Measurements from ENCODE around the gene PALLD. TPM values are rescaled to one million over a fixed set of nuclear protein-coding genes. Genes with fewer than 3 reads are reported as not detected.
A peak's percentile ranks its signal among the peaks of the same experiment; 100 is the strongest.
"Not testable (repeated sequence)": the region's sequence is repeated elsewhere in the genome, so short reads cannot be mapped to it uniquely, and the experiment has no call there.

Gene PALLD
- total RNA-seq, 1 donor from 2014 or later: 221 TPM

DNA sequence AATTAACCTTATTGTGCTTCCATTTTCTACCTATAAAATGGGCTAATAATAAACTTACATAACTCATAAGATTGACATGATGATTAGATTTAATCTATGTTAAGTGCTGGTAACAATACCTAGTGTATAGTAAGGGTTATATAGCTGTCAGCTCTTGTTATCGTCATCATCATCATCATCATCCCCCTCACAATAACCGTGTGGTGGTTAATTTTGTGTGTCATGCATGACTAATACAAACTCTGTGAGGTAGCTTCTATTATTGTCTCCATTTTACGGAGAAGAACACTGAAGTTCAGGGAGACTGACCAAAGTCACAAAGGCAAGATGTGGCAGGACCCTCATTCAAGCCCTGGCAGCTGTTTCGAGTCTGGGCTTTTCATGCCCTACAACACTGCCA is 211.3 kb downstream of the PALLD start:
- no peak for DNase-seq

DNA sequence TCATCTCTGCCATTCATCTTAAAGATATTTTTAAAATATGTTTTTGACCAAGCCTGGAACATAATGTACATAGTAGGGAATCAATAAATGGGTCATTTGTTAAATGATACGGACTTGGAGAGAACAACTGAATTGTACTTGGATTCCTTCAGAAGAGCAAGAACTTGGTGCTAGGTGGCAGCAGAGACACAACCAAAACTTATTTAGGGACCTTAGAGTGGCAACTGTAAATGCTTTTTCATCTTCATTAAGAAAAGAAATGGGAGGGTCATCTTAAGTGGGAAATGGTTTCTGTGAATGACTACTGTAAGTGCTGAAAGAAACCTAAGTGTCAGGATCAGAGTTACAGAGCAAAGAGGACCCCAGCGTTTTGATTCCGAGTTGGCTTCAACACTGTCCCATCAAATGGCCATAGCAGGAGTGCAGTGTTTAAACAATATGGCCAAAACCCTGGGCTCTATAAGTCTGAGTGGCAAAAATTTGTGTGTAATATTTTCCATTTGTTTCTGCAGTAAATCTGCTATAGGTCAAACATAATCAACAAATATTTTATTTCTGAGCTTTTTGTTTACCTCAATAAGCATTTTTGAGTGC is 213.6 kb downstream of the PALLD start:
- peak; percentile 76 for DNase-seq

DNA sequence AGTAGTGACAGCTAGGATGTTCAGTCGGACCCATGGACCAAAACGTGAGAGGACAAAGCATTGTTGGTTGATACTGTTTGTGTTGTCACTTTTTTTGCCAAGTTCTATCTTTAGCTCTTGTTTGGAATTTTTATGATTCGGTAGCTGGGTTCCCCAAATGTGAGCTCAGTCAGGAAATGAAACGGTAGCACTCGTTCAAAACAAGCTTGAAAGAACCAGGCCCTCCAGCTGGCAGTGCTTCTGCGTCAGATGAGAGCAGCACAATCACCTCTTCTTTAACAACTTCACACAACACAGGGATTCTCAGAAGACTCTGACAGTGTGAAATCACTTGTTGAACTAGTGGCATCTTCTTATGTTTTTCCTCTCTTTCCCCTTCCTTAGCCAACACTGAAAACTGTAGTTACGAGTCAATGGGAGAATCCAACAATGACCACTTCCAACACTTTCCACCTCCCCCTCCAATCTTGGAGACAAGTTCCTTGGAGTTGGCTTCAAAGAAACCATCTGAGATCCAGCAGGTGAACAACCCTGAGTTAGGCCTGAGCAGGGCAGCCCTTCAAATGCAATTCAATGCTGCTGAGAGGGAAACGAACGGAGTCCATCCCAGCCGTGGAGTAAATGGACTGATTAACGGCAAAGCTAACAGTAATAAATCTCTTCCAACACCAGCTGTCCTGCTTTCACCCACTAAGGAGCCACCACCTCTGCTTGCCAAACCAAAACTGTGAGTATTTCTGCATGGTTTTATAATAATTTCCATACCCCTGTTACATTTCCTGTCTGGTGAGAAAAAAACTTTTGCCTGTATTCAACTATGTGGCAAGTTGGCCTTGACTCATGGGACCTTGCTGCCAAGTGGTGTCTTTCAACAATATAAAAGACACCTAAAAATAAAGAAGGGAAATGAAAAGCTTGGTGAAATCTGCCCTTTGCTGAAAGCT is 214.6 kb downstream of the PALLD start:
- DNase-seq: no peak

DNA sequence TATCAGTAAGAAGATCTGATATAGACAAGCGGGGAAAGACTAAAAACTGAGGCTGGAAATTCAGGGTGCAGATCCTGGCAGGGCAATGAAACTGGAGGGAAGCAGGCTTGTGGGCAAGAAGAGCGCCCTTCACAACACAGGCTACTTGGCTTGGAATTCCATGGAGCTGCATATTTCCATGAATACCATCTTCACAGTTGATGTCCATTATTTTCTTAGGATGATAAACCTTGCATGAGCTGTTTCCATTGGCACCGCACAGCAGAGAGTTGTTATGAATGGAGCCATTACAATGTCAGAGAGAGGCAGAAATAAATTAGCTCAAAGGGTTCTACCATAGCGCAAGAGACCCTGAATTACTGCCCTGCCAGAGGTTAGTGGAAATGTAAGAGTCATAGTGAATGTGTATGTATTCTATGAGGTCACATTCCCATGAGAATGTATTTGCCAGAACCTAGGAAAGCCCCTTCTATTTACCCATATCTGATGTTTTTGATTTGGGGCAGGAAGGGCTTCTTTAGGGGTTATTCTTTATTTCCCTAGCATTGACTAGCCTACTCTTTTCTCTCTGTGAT is 215.6 kb downstream of the PALLD start:
- no peak for DNase-seq

DNA sequence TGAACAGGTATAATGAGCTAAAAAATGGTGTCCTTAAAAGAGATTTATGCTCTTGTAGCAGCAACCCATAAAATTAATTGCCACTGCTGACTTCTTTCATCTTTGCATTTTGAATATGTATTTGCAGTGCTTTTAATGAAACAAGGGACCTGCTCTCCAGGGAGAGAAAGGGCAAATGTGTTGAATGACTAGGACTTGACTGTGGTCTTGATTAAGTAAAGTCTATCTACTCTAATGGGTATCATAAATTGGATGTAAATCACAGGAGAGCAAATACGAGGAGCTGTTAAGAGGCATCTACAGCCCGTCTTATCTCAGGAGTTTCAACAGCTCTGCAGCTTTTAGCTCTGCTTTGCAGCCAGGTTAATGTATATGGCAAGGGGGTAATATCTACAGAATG is 216.4 kb downstream of the PALLD start:
- no peak for DNase-seq

DNA sequence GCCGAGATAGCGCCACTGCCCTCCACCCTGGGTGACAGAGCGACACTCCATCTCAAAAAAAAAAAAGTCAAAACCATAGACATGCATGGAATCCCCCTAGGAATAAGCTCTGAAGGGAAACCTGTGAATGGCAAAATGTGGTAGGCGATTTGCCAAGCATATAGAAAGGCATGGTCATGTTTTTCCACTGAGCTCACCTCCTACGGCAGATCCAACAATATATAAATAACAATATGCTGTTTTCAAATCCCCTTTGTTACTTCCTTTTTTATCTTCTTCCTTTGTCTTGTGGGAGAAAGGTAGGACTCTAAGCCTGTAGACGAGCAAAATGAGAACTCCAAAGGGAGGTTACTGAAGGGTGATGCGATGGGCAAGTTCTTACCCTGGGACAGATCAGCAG is 219.0 kb downstream of the PALLD start:
- no peak for DNase-seq

DNA sequence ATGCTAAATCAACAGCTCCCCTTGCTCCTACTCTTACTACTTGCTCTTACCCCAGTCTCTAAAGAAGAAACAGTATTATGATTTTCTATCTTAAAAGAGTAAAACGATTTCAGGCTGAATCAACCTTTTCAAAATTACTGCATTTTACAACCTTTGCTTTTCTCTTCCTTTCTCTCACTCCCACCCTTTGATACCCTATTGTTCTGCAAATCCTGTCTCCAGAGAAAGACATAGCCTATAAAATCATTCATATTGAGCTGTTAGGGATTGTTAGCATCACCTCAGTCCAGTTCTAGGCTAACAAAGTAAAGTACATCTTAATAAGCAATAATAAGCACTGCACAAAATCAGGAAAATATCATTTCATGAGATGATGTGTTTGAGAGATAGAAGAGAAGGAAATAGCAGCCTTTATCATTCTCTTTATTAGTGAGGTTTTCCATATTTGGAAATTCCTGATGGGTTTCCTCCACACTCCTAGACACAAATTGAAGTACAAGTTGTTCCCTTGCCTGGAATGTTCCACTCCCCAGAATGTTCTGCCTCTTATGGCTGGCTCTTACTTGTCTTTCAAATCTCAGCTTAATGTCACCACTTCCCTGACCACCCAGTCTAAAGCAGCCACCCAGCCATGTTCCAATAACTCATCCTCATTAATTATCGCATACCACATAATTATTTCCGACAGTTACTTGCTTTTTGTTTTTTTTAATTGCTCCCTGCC is 219.7 kb downstream of the PALLD start:
- no peak for DNase-seq

DNA sequence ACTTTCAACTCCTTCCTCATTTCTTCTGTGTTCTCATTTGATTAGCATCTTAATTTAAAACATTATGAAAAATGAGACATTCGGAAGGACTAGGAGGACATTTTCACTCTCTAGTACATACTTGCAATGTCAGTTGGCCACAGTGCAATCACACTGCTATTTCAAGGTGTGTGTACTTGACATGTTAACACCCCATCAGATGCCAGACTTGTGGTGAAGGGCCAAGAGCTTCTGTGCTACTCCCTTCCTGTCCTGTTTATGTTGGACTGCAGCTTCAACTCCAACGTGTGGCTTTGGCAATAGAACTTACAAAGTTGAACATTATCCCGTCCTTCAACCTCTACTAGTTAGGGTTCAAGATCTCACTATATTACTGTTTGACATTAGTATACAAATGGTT is 221.0 kb downstream of the PALLD start:
- no peak for DNase-seq

DNA sequence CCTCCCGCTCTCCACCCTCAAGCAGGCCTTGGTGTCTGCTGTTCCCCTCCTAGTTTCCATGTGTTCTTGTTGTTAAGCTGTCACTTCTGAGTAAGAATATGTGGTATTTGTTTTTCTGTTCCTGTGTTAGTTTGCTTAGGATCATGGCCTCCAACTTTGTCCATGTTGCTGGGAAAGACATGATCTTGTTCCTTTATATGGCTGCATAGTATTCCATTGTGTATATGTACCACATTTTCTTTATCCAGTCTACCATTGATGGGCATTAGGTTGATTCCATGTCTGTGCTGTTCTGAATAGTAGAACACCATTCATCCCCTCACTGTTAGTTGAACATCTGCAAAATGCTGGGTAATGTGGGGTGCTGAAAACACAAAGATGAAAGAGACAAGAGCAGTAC is 222.9 kb downstream of the PALLD start:
- DNase-seq: no peak

DNA sequence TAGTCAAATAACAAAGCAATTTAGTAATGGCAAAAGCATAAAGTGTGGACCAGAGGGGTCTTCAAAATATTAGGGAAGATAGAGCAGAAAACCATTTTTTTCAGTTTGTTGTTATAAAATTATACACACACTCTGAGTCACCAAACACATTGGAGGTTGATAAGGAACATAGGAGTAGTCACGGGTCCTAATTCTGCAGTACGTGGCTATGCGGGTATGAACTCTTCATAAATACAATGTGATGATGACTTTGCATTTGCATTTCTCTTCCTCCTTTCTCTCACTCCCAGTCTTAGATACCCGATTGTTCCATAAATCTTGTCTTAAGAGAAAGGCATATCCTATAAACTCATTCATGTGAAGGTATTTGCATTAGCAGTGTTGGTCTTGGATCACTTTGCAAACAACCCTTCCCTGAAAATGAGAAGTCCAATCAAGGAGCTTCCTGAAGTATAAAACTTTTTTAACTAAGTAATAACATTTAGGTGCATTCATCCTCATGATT is 223.6 kb downstream of the PALLD start:
- no peak for DNase-seq

DNA sequence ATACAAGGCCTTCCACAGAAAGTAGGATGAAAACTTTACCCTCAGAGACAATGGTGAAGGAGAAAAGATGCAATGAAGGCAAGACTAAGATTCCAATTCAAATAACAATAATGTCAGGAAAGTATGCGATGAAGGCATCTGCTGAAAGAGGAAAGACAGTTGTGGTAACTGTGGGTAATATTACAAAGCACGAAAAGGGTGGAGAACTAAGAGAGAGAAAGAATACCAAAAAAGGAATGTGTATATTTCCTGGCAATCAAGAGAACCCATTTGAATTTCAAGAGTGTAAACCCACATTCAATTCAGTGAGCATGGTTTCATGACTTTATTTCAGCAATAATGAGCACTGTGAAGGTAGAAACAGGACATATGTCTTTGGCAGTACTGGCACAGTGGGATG is 225.5 kb downstream of the PALLD start:
- DNase-seq: no peak

DNA sequence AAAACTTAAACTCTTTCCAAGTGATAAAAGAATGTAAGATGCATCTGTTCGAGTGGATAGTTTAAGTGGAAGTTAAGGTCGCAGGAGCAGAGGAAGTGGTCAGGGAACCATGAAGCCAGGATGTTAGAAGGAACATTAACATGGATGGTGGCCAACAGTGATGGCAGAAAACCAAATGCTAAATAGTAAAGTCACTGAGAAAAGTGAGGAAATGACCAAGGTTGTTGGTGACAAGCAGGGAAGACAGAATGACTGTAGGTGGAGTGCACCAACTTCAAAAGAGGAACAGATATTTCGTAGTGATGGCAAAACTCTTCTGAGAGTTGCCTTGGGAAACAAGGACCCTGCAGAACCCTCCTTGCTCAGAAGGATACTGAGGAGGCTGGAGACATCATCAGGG is 226.2 kb downstream of the PALLD start:
- DNase-seq: no peak

DNA sequence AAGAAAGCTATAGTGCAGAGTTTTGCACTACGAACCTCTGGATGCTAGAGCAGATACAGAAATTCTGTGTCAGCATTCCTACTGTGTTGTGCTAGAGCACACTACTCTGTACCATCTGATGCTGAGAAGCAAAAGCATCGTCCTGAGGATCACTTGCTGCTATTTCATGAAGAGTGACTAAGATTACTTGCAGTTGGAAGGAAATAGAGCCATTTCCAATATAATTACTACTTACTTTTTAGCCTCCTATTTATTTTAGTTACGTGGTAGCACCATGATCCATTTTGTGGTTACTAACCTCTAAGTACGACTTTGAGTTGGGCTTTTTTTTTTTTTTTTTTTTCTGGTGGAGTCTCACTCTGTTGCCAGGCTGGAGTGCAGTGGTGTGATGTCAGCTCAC is 226.7 kb downstream of the PALLD start:
- DNase-seq: no peak

DNA sequence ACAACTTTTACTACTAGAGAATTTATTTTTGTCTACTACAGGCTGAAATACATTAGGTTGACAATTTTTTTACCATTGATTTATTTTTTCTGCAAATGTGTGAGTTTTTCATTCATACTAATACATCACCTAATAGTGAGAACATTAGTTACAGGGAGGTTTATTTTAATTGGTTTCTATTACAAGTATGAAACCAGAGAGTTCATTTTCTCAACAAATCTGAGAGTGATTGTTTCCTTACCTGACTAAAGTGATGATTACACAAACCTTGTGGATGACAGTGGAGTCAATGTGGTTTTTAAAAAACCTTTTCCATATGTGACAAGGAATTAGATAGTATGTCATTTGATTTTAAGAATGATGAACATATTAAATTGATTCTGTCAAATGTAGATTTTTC is 227.4 kb downstream of the PALLD start:
- no peak for DNase-seq

DNA sequence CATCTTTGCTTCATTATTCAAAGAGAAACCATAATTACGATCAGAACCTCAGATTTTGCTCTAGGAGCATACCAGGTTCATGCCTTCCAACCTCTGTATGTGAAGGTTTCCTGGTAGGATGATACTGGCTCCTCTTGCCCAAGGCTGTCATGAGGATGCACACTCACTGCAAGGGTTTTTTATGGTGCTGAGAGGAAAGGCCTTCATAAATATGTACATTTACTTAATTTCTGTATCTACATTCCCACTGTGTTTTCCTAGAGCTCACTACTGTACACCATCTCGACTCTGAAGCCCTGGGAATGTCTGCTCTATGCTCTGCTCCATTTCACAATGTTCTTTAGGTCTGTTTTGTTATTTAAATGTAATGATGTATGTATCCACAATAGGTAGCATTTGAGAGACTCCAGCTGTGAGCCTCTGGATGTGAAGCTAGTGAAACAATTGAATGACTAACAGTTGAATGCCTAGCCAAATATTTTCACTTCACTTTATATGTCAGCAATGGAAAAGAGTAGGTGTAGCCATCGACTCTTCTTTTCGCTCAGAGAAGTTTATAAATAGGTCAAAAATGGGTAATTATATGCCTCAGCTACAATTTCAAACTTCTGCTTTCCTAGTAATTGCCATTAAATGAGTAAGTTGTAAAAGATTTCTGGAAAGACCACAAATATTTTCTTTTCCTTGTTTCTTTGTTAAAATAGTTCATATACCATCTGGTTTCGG is 228.0 kb downstream of the PALLD start:
- DNase-seq: no peak

DNA sequence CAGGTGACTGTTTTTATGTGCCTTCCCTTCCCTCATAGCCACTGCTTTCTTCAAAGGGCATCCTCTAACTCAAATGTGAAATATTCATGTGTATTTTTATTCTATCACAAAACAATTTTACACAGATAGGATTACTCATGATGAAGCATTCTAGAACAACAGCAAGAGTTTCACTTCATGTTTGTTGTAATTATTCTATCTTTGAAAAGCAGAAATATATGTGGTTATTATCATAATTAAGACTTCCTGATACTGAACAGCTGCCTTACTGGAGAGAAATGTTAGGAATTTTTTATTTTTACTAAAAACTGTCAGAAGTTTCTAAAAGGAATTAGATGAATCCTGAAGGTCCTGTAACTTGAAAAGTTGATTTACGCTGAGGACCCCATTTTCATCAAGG is 229.1 kb downstream of the PALLD start:
- DNase-seq: no peak

DNA sequence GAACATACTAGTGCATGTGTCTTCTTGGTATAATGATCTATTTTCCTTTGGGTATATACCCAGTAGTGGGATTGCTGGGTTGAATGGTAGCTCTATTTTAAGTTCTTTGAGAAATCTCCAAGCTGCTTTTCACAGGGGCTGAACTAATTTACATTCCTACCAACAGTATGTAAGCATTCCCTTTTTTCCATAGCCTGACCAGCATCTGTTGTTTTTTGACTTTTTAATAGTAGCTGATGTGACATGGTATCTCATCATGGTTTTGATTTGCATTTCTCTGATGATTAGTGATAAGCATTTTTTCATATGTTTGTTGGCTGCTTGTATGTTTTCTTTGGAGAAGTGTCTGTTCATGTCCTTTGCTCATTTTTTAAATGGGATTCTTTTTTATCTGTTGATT is 230.3 kb downstream of the PALLD start:
- DNase-seq: not testable (repeated sequence)

DNA sequence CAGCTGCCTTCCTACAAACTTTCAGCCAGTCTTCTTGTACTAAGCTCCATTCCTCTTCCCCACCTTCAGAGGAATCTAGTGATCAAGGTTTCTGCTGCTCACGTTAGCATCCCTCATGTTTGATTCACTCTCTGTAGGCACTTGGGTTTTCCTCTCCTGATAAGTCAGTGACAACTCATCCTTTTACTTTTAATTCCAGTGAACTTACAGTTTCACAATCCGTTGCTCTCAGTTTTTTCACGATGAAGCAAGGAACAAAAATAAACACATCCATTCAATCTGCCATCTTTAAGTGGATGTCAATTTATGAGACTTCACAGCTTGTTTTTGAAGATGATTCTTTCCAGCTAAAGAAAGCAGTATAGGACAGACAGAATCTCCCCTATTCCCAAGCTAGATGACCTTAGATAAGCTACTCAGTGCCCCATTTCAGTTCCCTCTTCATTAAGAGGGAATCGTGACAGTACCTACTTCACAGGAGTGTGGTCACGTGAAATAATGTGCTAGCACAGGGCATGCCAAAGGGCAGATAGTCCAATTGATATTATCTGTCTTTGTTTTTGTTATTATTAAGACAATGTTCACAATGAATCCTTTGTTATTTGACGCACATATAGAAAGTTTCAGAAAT is 234.3 kb downstream of the PALLD start:
- no peak for DNase-seq

DNA sequence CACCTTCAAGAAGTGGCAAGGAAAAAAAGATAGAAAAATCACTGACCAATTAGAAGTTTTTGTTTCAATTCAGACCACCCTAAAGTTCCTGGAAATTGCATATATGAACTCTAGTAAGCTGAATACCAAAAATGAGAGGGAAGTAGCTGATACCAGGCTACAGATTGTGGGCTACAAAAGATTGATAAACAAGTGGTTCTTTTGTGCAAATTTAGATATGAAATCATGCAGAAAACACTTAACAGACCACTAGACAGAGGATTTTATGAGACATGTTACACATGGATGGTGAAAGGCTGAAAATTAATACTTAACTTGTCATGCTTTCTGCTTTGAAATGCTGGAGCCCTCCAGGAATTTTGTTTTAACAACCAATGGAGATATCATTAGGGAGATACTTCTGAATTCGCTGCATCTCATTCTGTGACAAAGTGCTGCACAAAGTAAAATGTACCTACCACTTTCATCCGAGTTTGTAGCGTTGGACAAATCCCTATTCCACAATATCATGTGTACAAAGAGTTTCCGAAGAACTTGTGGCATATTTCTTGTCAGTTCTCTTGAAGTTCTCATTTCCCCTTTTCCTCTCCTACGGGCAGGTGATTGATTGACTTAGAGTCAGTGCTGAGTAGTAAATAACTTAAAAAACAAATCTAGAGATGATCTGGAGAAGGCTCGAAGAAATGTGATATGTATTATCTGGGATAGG is 235.0 kb downstream of the PALLD start:
- DNase-seq: no peak

DNA sequence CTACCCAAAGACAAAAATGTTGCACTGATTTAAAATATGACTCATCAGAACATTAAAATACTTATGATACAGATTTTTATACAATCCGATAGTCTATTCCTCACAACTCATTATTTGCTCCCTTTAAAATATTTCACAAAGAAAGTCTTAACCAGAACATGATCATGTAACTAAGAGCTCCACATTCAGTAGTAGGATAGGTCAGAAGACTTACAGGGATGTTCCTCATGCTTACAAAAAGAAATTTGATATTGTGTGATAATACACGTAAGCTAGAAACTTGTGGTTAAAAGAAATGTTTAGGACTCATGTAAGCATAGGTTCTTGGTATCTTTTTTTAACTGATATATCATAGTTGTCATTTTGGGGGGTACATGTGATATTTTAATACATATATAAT is 235.9 kb downstream of the PALLD start:
- no peak for DNase-seq
